ENCODE measurements around the gene SYT8. TPM values are rescaled to one million over a fixed set of nuclear protein-coding genes. Genes with fewer than 3 reads are reported as not detected.

Gene SYT8
- total RNA-seq, 2 donors from 2014 or later = 1.7 to 4.1 TPM

DNA sequence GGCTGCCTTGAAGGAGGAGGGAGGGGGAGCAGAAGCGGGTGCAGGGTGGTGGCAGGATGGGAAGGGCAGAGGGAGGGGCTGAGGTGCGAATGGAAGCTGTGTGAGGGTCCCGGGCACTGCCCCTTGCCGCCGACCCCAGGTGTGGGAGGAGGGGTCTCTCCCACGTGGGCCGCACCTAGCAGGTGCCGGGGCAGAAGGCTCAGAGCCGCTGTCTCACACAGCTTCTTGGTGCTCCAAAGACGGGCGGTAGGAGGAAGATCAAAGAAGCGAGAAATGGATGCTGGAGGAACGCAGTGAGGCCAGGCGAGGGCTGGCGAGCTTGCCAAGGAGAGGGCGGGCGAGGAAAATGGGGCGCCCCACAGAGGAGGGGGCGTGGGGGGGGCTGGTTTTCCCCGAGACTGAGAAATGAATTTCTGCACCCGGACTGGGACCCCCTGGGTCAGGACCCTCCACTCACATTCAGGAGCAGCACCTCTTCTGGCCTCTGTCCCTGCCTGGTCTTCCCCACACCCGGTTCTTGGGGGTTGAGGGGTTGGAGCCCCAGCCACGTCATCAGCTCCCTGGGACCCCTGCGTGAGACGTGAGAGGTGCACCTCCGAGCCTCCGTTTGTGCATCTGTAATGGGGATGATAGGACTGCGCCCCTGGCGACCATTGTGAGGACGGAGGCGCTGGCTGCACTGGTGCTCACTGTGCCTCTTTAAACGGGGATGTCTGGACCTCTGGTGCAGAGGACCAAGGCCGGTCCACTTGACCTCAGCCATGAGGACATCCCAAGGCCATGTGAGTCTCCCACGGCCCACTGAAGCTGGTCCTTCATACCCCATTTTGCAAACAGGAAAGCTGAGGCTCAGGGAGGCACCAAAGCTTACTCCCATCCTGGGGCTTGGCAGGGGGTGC is 34.9 kb downstream of the SYT8 start:
- no peaks in the 10 kb centered on the region for H3K36me3 ChIP-seq
- TF ChIP-seq, protein P1, sequence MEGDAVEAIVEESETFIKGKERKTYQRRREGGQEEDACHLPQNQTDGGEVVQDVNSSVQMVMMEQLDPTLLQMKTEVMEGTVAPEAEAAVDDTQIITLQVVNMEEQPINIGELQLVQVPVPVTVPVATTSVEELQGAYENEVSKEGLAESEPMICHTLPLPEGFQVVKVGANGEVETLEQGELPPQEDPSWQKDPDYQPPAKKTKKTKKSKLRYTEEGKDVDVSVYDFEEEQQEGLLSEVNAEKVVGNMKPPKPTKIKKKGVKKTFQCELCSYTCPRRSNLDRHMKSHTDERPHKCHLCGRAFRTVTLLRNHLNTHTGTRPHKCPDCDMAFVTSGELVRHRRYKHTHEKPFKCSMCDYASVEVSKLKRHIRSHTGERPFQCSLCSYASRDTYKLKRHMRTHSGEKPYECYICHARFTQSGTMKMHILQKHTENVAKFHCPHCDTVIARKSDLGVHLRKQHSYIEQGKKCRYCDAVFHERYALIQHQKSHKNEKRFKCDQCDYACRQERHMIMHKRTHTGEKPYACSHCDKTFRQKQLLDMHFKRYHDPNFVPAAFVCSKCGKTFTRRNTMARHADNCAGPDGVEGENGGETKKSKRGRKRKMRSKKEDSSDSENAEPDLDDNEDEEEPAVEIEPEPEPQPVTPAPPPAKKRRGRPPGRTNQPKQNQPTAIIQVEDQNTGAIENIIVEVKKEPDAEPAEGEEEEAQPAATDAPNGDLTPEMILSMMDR (IDR thresholded peaks at IDR 0.05) = no peak
- TF ChIP-seq POLR2A (IDR thresholded peaks at IDR 0.05) = no peak
- WGBS = 71% methylated on average over 34 of the region's 34 CpGs
- no peak overlapping the region for H3K4me3 ChIP-seq
- H3K9me3 ChIP-seq = no peaks in the 10 kb centered on the region
- intact Hi-C loops (cut with DNase I) = no loop called here
- no peak overlapping the region for H3K27ac ChIP-seq
- no peaks in the 10 kb centered on the region for H3K4me1 ChIP-seq (replicated peaks)
- no peak for DNase-seq (ENCODE audit: low spot score)
- H3K27me3 ChIP-seq (replicated peaks; ENCODE audit: insufficient read depth) = peaks cover 3% of the 10 kb centered on the region

DNA sequence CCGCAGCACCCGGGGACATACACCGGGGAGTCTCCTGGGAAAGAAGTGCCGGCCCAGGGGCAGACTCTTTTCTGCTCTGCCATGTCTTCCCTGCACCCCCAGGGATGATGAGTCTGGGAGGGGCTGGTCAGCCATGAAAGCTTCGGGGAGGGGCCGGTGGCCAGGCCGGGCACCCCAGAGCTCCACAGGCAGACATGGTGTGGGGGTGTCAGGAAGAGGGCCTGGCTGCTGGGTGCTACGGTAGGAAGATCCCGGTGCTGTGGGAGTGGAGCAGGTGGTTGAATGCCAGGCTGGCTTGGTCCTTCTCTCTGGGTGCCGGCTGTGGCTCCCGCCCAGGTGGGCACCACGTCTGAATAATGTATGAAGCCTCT is 35.5 kb downstream of the SYT8 start:
- WGBS = 71% methylated on average over 12 of the region's 12 CpGs
- H3K27ac ChIP-seq = no peak overlapping the region
- no peaks in the 10 kb centered on the region for H3K36me3 ChIP-seq
- intact Hi-C loops (cut with DNase I) = no loop called here
- no peaks in the 10 kb centered on the region for H3K4me1 ChIP-seq (replicated peaks)
- DNase-seq (ENCODE audit: low spot score) = no peak
- no peaks in the 10 kb centered on the region for H3K9me3 ChIP-seq
- H3K4me3 ChIP-seq = no peak overlapping the region
- TF ChIP-seq, protein P1 (IDR thresholded peaks at IDR 0.05) = no peak
- TF ChIP-seq POLR2AphosphoS5 (IDR thresholded peaks at IDR 0.05) (no peak), POLR2A (IDR thresholded peaks at IDR 0.05) (no peak)
- H3K27me3 ChIP-seq (replicated peaks; ENCODE audit: insufficient read depth) = peaks cover 3% of the 10 kb centered on the region

DNA sequence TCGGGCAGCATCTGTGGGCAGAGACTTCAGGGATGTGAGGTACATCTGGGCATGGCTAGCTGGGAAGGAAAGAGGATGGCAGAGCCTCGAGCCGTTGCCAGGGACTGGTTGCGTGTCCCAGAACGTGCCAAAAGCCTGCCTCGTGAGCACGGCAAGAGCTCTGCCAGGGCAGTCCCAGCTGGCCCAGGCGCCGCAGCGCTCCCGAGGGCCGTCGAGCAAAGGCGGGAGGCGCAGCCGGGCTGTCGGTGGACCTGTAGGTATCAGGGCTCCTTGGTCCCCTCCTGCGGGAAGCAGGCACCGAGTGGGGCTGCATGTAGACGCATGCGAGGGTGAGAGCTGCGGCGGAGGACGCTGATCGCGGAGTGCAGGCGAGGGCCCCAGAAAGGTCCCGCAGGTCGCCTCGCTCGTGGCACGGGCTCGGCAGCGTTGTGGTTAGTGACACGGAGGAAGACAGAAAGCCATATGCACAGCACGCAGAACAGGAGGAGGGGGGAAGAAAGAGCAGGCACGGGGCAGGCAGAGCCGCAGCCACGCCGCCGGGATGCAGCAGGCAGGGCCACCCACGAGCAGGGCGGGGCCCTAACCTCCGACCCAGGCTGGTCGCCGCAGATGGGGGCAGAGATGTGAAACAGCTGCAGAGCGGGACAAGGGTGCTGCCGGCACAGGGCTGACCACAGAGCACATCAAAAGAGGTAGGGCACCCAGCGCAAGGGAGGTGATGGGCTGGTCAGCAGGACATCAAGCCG is 36.1 kb downstream of the SYT8 start:
- Histone ChIP-seq H3K4me3 (no peak overlapping the region), H3K36me3 (no peaks in the 10 kb centered on the region), H3K4me1 (replicated peaks) (no peaks in the 10 kb centered on the region), H3K27ac (no peak overlapping the region), H3K27me3 (replicated peaks; ENCODE audit: insufficient read depth) (peaks cover 3% of the 10 kb centered on the region), H3K9me3 (no peaks in the 10 kb centered on the region)
- intact Hi-C loops (cut with DNase I) = no loop called here
- DNase-seq (ENCODE audit: low spot score) = no peak
- TF ChIP-seq, protein P1 (IDR thresholded peaks at IDR 0.05) = no peak
- TF ChIP-seq POLR2A (IDR thresholded peaks at IDR 0.05) (no peak), POLR2AphosphoS5 (IDR thresholded peaks at IDR 0.05) (no peak)
- 42% methylated on average over 33 of the region's 50 CpGs for WGBS

- no peak overlapping the region for H3K27ac ChIP-seq
- H3K4me3 ChIP-seq = no peak overlapping the region
- no peaks in the 10 kb centered on the region for H3K9me3 ChIP-seq
- TF ChIP-seq POLR2AphosphoS5 (IDR thresholded peaks at IDR 0.05) (no peak), POLR2A (IDR thresholded peaks at IDR 0.05) (no peak)
- TF ChIP-seq, protein P1 (IDR thresholded peaks at IDR 0.05) = no peak
- intact Hi-C loops (cut with DNase I) = no loop called here
- H3K36me3 ChIP-seq = no peaks in the 10 kb centered on the region
- 86% methylated on average over 15 of the region's 15 CpGs for WGBS
- H3K4me1 ChIP-seq (replicated peaks) = no peaks in the 10 kb centered on the region
- peaks cover 3% of the 10 kb centered on the region for H3K27me3 ChIP-seq (replicated peaks; ENCODE audit: insufficient read depth)
- no peak for DNase-seq (ENCODE audit: low spot score)
These were observed 36.7 kb downstream of the SYT8 start for GRCh38 chr11:1871531-1871930.

Data from prostate gland (tissue), 2 donors.